AG04449 (cell line): Measurements from ENCODE around the gene GPATCH4.

ENCODE experiments used
- CTCF ChIA-PET: fragments of 350-600 bp; formaldehyde crosslinking; extraction: SDS; loops from one replicate; lab custom pipeline; 2021; ENCODE audit warnings: antibody characterized with exemption; lab: Yijun Ruan, JAX
- POLR2A ChIA-PET: fragments of 400-600, 350-600 bp; formaldehyde crosslinking; extraction: SDS; loops from one replicate; lab custom pipeline; 2020; ENCODE audit warnings: antibody characterized with exemption, inconsistent platforms; lab: Yijun Ruan, JAX
- DNase-seq: peaks from one replicate; pipeline ENCODE4 v3.0.0-alpha.2; 2010; ENCODE audit warnings: low read depth, low spot score
- H3K4me3 ChIP-seq: 2 replicates; pipeline ENCODE4 v1.5.1; 2011; ENCODE audit warnings: low read depth, mild to moderate bottlenecking, control low read depth, low read length
- TF ChIP-seq, protein P1 (sequence below): IDR thresholded peaks from one replicate; pipeline ENCODE4 v1.5.1; 2011; ENCODE audit warnings: mild to moderate bottlenecking, moderate library complexity, low read length, control low read depth, inconsistent platforms; ENCODE audit not compliant: insufficient read depth; ENCODE audit errors: missing control alignments

The GPATCH4 gene

GRCh38 chr1:156623946-156624813 lies 22.9 kb upstream of the GPATCH4 start:
- CTCF ChIA-PET = interaction anchor here (0.8 to 13.0 kb wide), 29 partner anchors 7 to 243 kb away, joined by 3 to 409 read pairs (median 6); partner anchors contain the start of genes BCAN, CRABP2, HAPLN2 and NAXE
- DNase-seq = no peak

DNA sequence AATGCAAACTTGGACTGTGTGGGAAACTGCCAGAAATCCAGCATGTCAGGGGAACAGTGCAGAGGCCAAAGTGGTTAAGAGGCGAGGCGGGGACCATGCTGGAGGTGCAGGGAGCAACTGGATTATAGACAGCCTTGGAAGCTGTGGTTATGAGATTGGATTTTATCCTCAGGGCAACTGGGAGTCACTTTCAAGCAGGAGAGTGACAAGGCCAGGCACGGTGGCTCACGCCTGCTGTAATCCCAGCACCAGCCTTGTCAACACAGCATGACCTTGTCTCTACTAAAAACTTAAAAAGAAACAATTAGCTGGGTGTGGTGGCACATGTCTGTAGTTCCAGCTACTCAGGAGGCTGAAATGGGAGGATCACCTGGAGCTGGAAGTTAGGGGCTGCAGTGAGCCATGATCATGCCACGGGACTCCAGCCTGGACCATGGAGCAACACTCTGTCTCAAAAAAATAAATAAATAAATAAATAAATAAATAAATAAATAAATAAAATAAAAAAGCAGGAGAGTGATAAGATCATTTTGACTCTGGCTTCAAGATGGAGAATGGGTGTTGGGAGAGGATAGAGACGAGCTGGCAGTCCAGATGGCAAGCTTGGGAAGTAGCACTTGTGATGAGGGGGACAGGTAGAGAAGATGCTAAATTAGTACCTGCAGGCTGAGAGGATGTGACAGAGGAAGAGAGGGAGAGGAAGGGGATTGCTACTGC lies 21.5 kb upstream of the GPATCH4 start:
- CTCF ChIA-PET = interaction anchor here (1.4 to 13.0 kb wide), 10 partner anchors 10 to 104 kb away, joined by 3 to 409 read pairs (median 39); partner anchors contain the start of genes BCAN and NES
- no peak for DNase-seq
- H3K4me3 ChIP-seq = no peak overlapping the region
- POLR2A ChIA-PET = no interaction called here
- TF ChIP-seq, protein P1, sequence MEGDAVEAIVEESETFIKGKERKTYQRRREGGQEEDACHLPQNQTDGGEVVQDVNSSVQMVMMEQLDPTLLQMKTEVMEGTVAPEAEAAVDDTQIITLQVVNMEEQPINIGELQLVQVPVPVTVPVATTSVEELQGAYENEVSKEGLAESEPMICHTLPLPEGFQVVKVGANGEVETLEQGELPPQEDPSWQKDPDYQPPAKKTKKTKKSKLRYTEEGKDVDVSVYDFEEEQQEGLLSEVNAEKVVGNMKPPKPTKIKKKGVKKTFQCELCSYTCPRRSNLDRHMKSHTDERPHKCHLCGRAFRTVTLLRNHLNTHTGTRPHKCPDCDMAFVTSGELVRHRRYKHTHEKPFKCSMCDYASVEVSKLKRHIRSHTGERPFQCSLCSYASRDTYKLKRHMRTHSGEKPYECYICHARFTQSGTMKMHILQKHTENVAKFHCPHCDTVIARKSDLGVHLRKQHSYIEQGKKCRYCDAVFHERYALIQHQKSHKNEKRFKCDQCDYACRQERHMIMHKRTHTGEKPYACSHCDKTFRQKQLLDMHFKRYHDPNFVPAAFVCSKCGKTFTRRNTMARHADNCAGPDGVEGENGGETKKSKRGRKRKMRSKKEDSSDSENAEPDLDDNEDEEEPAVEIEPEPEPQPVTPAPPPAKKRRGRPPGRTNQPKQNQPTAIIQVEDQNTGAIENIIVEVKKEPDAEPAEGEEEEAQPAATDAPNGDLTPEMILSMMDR = no peak

More at GRCh38 chr1:156623946-156624813, 22.9 kb upstream of the GPATCH4 start:
- TF ChIP-seq, protein P1 = peak; percentile 57
- POLR2A ChIA-PET = interaction anchor here (0.7 kb wide), 1 partner anchor 152 kb away, joined by 3 read pairs; no protein-coding TSS in a partner anchor
- peak overlapping the region; percentile 38 for H3K4me3 ChIP-seq

- no peak overlapping the region for H3K4me3 ChIP-seq
- TF ChIP-seq, protein P1 = no peak
- DNase-seq = no peak
- CTCF ChIA-PET = interaction anchor here (1.1 to 13.0 kb wide), 22 partner anchors 7 to 243 kb away, joined by 3 to 409 read pairs (median 6); partner anchors contain the start of genes NAXE, NES and TTC24
- POLR2A ChIA-PET = no interaction called here
Observed at GRCh38 chr1:156619582-156619955, 18.3 kb upstream of the GPATCH4 start.

DNA sequence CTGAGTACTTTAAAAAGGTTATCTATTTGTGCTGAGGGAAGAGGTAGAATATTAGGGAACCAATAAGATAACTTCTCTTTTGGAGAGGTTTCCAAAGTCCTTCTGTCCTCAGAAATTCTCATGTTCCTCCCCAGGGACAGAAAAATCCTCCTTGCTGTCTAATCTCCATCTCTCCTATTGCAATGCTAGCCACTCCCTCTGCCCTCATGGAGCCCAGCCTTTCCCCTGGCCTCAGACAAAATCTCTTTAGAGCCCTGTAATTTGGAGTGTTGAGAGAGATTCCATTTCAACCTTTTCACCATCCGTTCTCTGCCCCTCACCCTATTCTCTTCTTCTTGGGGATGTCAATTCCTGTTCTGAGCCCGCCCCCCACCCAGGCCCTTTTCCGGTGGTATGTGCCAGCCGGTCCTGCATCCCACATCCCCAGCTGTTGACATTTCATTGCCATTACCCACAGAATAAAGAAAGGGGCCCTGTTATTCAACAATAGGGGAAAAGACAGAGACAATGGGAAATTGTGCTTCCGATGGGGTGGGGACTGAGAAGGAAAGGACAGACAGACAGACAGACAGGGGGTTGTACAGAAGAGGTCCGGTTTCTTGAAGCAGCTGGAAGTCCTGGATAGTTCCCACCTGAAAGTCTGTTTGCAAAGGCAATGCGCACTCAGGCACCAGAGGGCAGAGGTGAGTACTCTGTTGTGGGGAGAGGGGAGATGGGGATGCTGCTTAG lies 17.7 kb upstream of the GPATCH4 start, which contains the start of gene HAPLN2:
HAPLN2 (plus strand) TSS at position 563 of the 729 bp plus-strand sequence. CDS start 4,076 bp downstream, outside the sequence.
- no peak within 1 kb of the TSS for H3K4me3 ChIP-seq
- CTCF ChIA-PET = interaction anchor here (1.1 to 13.0 kb wide), 19 partner anchors 7 to 242 kb away, joined by 3 to 409 read pairs (median 6); partner anchors contain the start of genes NES and TTC24
- no peak for DNase-seq
- TF ChIP-seq, protein P1 = peak; percentile 45
- POLR2A ChIA-PET = no interaction called here

- ChIA-PET POLR2A (no interaction called here), CTCF (interaction anchor here (1.1 to 13.0 kb wide), 6 partner anchors 8 to 230 kb away, joined by 3 to 409 read pairs (median 19); partner anchors contain the start of gene NES)
- TF ChIP-seq, protein P1 = no peak
- no peak overlapping the region for H3K4me3 ChIP-seq
- DNase-seq = no peak
Observed at GRCh38 chr1:156616463-156616862, 15.2 kb upstream of the GPATCH4 start.
